Measurements from ENCODE around the gene CORO7.

DNA sequence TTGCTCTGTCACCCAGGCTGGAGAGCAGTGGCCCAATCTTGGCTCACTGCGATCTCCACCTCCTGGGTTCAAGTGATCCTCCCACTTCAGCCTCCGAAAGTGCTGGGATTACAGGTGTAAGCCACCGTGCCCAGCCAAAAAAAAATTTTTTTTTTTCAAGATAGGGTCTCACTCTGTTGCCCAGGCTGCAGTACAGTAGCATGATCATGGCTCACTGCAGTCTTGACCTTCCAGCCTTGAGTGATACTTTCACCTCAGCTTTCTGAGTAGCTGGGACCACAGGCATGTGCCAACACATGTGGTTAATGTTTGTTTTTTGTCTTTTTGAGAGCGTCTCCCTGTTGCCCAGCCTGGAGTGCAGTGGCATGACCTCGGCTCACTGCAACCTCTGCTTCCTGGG lies 63.6 kb downstream of the CORO7 start:
- TF ChIP-seq, protein P1, sequence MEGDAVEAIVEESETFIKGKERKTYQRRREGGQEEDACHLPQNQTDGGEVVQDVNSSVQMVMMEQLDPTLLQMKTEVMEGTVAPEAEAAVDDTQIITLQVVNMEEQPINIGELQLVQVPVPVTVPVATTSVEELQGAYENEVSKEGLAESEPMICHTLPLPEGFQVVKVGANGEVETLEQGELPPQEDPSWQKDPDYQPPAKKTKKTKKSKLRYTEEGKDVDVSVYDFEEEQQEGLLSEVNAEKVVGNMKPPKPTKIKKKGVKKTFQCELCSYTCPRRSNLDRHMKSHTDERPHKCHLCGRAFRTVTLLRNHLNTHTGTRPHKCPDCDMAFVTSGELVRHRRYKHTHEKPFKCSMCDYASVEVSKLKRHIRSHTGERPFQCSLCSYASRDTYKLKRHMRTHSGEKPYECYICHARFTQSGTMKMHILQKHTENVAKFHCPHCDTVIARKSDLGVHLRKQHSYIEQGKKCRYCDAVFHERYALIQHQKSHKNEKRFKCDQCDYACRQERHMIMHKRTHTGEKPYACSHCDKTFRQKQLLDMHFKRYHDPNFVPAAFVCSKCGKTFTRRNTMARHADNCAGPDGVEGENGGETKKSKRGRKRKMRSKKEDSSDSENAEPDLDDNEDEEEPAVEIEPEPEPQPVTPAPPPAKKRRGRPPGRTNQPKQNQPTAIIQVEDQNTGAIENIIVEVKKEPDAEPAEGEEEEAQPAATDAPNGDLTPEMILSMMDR (conservative IDR thresholded peaks at IDR 0.05), result no peak
- no peak for TF ChIP-seq EZH2 (IDR thresholded peaks at IDR 0.05; ENCODE audit: low read depth)

Measured in PC-9 (cell line).